Jurkat, Clone E6-1 (cell line): Measurements from ENCODE around the gene CEP57L1.
A peak's percentile ranks its signal among the peaks of the same experiment; 100 is the strongest.
"Not testable (repeated sequence)": the region's sequence is repeated elsewhere in the genome, so short reads cannot be mapped to it uniquely, and the experiment has no call there.

Experiments
- DNase-seq: peaks from one replicate; pipeline ENCODE4 v3.0.0-alpha.2; 2011; ENCODE audit warnings: low read depth, low spot score
- H3K4me3 ChIP-seq: 2 replicates; pipeline ENCODE4 v1.5.1; 2011; ENCODE audit warnings: mild to moderate bottlenecking, low read length, control low read depth, moderate library complexity

Gene CEP57L1

GRCh38 chr6:109096208-109096607 lies 901 bp downstream of the CEP57L1 start:
- no peak for DNase-seq
- H3K4me3 ChIP-seq = peak overlapping the region; percentile 83

DNA sequence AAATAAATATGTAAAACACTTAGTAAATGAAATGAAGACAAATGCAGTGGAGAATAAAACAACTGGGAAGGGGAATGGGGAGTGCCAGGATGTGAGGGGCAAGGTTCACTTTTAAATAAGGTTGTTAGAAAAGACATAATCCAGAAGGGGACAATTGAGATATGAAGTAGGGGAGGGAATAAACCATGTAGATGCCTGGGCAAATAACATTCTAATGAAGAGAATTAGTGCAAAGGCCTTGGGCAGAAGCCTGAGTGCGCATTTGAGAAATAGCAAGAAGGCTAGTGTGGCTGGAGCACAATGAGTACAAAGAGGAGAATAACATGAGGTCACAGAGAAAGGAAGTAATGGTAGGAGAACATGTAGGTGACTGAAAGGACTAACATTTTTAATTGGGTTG lies 2.4 kb downstream of the CEP57L1 start:
- no peak for DNase-seq
- H3K4me3 ChIP-seq = no peak overlapping the region

DNA sequence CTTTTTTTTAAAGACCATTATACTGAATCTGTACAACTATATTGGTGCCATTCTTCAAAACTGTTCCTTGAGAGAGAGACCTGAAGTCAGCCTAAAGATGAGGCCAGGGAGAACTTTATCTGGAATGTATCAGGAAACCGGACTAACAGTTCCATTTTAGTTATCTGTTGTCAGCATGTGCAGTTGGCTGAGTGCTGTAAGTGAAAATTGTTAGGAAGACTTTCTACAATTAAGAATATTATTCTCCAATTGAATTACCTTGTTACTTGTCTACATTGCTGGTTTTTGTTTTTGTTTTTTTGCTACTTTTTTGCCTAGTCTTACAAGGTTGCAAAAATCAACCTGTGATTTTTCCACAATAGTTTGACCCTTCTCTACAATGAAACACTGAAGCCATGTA lies 7.5 kb downstream of the CEP57L1 start:
- H3K4me3 ChIP-seq = no peak overlapping the region

DNA sequence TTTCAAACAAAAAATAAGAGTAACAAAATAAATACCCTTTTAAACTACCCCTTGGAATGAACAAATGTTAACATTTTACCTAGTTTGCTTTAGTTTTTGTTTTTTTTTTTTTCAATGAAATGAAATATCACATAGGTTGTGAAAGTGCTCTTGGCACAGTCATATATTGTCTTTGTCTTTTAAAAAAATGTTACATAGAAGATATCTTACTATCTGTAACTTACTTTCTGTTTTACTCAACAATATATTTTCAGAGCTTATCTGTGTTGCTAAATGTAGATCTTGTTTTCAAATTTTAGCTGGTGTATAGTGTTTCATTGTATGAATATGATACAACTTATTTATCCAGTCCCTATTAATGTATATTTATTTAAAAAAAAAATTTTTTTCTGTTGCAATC lies 8.6 kb downstream of the CEP57L1 start:
- DNase-seq = no peak
- no peak overlapping the region for H3K4me3 ChIP-seq

More for the DNA sequence above, 7.5 kb downstream of the CEP57L1 start:
- DNase-seq = no peak

GRCh38 chr6:109104512-109104911 lies 9.2 kb downstream of the CEP57L1 start:
- DNase-seq = no peak
- H3K4me3 ChIP-seq = no peak overlapping the region

- no peak overlapping the region for H3K4me3 ChIP-seq
- DNase-seq = no peak
These were observed 10.4 kb downstream of the CEP57L1 start for GRCh38 chr6:109105681-109106080.

GRCh38 chr6:109109663-109110062 lies 14.4 kb downstream of the CEP57L1 start:
- DNase-seq, H3K4me3 ChIP-seq: not testable (repeated sequence)

DNA sequence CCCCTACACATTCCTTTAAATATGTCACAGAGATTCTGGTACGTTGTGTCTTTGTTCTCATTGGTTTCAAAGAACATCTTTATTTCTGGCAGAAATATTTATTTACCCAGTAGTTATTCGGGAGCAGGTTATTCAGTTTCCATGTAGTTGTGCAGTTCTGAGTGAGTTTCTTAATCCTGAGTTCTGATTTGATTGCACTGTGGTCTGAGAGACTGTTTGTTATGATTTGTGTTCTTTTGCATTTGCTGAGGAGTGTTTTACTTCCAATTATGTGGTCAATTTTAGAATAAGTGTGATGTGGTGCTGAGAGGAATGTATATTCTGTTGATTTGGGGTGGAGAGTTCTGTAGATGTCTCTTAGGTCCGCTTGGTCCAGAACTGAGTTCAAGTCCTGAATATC lies 17.4 kb downstream of the CEP57L1 start:
- DNase-seq = not testable (repeated sequence)

DNA sequence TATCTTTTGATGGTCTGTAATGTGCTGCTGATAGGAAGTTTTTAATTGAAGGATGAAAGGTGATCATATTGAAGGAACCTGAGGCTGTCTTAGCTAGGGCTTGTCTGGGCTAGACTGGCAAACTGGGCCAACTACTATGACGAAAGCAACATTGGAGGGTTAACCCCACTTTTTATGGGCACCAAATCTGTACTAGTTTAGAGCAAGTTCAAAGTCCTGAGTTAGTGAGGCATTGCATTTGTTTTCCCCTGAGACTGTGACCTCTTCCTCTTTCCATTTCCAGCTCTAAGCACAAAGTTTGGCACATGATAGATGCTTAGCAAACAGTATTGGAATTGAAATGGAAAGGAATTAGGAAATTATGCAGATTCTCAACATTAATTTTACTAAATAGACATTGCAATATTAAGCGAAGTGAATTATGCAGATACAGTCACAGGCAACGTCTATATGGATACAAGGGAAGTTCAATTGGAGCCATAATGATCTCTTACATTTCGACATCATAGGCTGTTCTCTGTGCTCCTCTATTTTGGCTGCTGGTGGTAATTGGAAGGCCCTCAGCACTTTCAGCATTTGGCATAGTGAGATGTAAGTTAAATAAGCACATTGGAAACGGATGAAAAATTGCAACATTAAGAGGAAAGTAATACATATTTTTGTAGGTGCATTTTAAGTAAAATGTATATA lies 22.2 kb downstream of the CEP57L1 start:
- no peak for DNase-seq
- H3K4me3 ChIP-seq = no peak overlapping the region

More for the DNA sequence above, 17.4 kb downstream of the CEP57L1 start:
- not testable (repeated sequence) for H3K4me3 ChIP-seq

DNA sequence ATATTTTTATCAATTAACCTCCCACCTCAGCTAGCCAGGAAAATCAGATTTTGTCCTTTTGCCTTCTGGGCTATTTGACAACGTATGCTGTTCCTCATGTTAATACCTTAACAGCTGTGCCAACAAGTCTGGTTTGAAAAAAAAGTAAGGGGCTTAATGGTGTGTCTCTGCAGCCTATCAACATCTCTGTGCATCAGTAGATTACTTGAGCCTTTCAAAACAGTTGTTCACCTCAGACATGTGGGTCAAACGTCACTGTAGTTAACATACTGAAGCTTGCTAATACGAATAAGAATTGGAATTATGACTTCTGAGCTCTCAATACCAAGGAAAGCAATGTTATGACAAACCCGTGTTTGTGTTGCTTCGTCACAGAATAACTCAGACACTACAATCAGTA lies 23.0 kb downstream of the CEP57L1 start:
- DNase-seq = no peak
- no peak overlapping the region for H3K4me3 ChIP-seq

DNA sequence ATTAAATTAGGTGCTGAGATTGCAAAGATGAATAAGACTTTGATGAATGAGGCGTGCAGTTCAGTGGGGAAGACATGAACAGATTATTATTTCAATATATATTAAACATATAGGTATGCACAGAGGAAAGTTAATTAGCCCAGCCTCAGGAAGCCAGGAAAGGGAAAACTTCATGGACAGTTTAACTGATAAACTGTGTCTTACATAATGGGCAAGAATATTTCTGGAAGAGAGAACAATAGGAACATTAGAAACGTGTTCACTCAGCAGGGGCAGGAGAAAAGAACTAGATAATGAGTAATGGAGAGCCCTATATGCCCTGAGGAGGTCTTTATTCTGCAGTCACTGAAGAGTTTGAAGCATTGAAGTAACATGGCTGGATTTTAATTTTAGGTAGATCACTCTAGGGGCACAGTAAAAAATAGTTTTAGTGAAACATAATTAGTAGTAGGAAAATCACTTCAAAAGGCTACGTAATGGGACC lies 23.6 kb downstream of the CEP57L1 start:
- H3K4me3 ChIP-seq = no peak overlapping the region
- no peak for DNase-seq

- DNase-seq = no peak
- H3K4me3 ChIP-seq = no peak overlapping the region
These were observed 26.1 kb downstream of the CEP57L1 start for GRCh38 chr6:109121411-109121810.

DNA sequence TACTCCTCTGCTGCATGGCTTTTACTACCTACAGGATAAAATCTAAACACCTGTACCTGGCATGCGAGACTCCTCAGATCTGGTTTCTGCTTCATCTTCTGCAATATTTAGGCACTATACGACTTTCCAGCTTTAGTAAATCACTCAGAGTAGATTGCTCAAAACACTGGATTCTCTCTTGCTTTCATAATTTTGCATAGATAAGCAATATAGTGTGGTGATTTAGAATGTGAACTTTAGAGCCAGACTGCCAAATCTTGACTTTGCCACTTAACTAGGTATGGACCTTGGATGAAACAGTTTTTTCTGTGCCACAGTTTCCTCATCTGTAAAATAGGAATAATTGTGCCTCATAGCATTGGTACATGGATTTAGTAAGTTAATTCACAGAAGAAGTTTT lies 28.9 kb downstream of the CEP57L1 start:
- no peak for DNase-seq
- H3K4me3 ChIP-seq = no peak overlapping the region

DNA sequence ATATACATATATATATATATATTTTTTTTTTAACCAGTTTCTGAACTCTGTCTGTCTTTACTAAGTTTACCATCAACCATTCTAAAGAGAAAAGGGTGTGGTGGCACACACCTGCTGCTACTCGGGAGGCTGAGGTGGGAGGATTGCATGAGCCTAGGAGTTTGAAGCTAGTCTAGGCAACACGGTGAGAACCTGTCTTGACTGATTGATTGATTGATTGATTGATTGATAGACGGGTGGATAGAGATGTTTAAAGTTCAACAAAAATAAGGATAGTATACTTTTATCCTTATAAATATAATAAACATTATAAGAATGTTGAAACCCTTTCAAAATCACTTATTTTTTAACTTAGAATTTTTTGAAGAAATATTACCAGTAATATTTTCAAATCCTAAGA lies 30.2 kb downstream of the CEP57L1 start:
- H3K4me3 ChIP-seq = no peak overlapping the region

DNA sequence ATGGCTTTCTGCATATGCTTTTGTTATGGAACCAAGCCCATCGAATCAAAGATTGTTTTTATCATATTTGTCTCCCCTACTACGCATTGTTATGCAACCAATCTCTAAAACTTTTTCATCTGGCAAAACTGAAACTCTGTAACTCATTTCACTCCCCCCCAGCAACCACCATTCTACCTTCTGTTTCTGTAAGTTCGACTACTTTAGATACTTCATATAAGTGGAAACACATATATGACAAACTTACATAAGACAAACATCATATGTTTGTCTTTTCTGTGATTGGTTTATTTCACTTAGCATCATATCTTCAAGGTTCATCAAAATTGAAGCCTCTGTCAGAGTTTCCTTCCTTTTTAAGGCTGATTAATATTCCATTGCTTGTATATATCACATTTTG lies 34.8 kb downstream of the CEP57L1 start:
- H3K4me3 ChIP-seq = no peak overlapping the region
- no peak for DNase-seq

More for the DNA sequence above, 30.2 kb downstream of the CEP57L1 start:
- no peak for DNase-seq

GRCh38 chr6:109135600-109135999 lies 40.3 kb downstream of the CEP57L1 start:
- H3K4me3 ChIP-seq, DNase-seq: not testable (repeated sequence)

DNA sequence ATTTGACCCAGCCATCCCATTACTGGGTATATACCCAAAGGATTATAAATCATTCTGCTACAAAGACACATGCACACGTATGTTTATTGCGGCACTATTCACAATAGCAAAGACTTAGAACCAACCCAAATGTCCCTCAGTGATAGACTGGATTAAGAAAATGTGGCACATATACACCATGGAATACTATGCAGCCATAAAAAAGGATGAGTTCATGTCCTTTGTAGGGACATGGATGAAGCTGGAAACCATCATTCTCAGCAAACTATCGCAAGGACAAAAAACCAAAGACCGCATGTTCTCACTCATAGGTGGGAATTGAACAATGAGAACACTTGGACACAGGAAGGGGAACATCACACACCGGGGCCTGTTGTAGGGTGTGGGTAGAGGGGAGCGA lies 40.7 kb downstream of the CEP57L1 start:
- not testable (repeated sequence) for H3K4me3 ChIP-seq, DNase-seq

DNA sequence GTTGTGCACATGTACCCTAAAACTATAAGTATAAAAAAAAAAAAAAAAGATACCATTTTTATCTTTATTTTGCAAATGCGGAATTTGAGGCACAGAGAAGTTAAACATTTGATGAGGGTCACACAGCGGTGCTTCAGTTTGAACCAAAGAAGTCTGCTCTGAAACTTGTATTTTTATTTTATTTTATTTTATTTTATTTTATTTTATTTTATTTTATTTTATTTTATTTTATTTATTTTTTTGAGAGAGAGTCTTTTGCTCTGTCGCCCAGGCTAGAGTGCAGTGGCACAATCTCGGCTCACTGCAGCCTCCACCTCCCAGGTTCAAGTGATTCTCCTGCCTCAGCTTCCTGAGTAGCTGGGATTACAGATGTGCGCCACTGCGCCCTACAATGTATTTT lies 41.2 kb downstream of the CEP57L1 start:
- not testable (repeated sequence) for H3K4me3 ChIP-seq, DNase-seq

- no peak overlapping the region for H3K4me3 ChIP-seq
- DNase-seq = no peak
These were observed 43.8 kb downstream of the CEP57L1 start for GRCh38 chr6:109139109-109139508.

DNA sequence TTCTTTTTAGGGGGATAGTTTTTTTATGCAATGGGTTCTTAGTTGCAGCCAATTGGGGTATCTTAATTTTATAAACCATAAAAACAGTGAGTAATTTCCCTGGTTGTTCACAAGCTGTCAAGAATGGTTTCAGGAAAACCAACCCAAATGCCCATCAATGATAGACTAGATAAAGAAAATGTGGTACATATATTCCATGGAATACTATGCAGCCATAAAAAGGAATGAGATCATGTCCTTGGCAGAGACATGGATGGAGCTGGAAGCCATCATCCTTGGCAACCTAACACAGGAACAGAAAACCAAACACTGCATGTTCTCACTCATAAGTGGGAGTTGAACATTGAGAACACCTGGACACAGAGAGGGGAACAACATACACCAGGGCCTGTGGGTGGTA lies 46.8 kb downstream of the CEP57L1 start:
- H3K4me3 ChIP-seq = not testable (repeated sequence)

GRCh38 chr6:109143191-109143590 lies 47.9 kb downstream of the CEP57L1 start:
- no peak for DNase-seq
- no peak overlapping the region for H3K4me3 ChIP-seq

More for the DNA sequence above, 46.8 kb downstream of the CEP57L1 start:
- not testable (repeated sequence) for DNase-seq
